K562 treated with DMSO at 1 percent for 24 hours (cell line): ENCODE data around the gene HIC1. TPM values are rescaled to one million over a fixed set of nuclear protein-coding genes. Genes with fewer than 3 reads are reported as not detected.

Experiments
- total RNA-seq: library from RNA; unstranded; fragments of 300-600 nt; gene quantifications from 2 replicates; pipeline ENCODE4 v1.2.3, GENCODE V29; 2022; ENCODE audit warnings: low read depth; ENCODE audit not compliant: insufficient read depth

Gene HIC1
- total RNA-seq = 0.34 and 0.57 TPM in 2 replicates

GRCh38 chr17:2054512-2055291, at the start of gene HIC1:
Gene HIC1 (plus strand): TSS chr17:2055103. CDS start chr17:2056691, 1,588 bp downstream.

GRCh38 chr17:2025220-2025621, 29.7 kb upstream of the HIC1 start, which contains the start of gene RTN4RL1:
Gene RTN4RL1 (minus strand): TSS chr17:2025334. CDS start chr17:2024865, 469 bp downstream.

GRCh38 chr17:2029911-2030778, 24.8 kb upstream of the HIC1 start, which contains the start of gene DPH1:
Gene DPH1 (plus strand): TSS chr17:2030153. CDS start chr17:2030170, 17 bp downstream.

GRCh38 chr17:2041561-2042389, 13.1 kb upstream of the HIC1 start, which contains the start of gene OVCA2:
Gene OVCA2 (plus strand): TSS chr17:2042022. CDS start chr17:2042048, 26 bp downstream.

Other genes with a start within 250 kb of the HIC1 start
- gene SMYD4, start 225.2 kb upstream of the HIC1 start, total RNA-seq = 7.8 and 9.6 TPM in 2 replicates
- gene RPA1, start 225.1 kb upstream of the HIC1 start, total RNA-seq = 46.0 and 50.0 TPM in 2 replicates
- gene RTN4RL1, start 29.8 kb upstream of the HIC1 start, total RNA-seq = 0.08 TPM in 1 of 2 replicates, not detected in the other
- gene DPH1, start 24.9 kb upstream of the HIC1 start, total RNA-seq = 20.2 and 21.3 TPM in 2 replicates
- 36.8 and 39.1 TPM in 2 replicates for gene OVCA2, start 13.1 kb upstream of the HIC1 start, total RNA-seq
- 18.9 and 19.3 TPM in 2 replicates for gene SMG6, start 248.7 kb downstream of the HIC1 start, total RNA-seq
- gene SRR, start 248.8 kb downstream of the HIC1 start, total RNA-seq = 14.0 and 16.0 TPM in 2 replicates